ENCODE data around the gene DNLZ.

GRCh38 chr9:136411378-136411777 lies 47.8 kb upstream of the DNLZ start:
- no peak for TF ChIP-seq POLR2A (IDR thresholded peaks at IDR 0.05)
- TF ChIP-seq CTCF (IDR thresholded peaks at IDR 0.05), result no peak
